ENCODE results near the gene ATL2.
A peak's percentile ranks its signal among the peaks of the same experiment; 100 is the strongest.

ATL2 gene

GRCh38 chr2:38248707-38249106, 128.4 kb downstream of the ATL2 start:
- no peak for DNase-seq (ENCODE audit: low read depth)

GRCh38 chr2:38248255-38248654, 128.8 kb downstream of the ATL2 start:
- DNase-seq (ENCODE audit: low read depth): no peak

- no peak for DNase-seq (ENCODE audit: low read depth)
These were observed 131.0 kb downstream of the ATL2 start for GRCh38 chr2:38246105-38246504.

- DNase-seq (ENCODE audit: low read depth): peak; percentile 52
These were observed 131.9 kb downstream of the ATL2 start for GRCh38 chr2:38245114-38245641.

- DNase-seq (ENCODE audit: low read depth): no peak
These were observed 132.8 kb downstream of the ATL2 start for GRCh38 chr2:38244301-38244700.

All from amniotic epithelial cell (primary cell).